HG03469 (cell line): ENCODE measurements around the gene RIN1.
A peak's percentile ranks its signal among the peaks of the same experiment; 100 is the strongest.
"Not testable (repeated sequence)": the region's sequence is repeated elsewhere in the genome, so short reads cannot be mapped to it uniquely, and the experiment has no call there.

Experiments
- ATAC-seq: cut with Tn5 transposase; IDR thresholded peaks from one replicate; pipeline ENCODE4 v1.9.1; 2021; ENCODE audit warnings: mild to moderate bottlenecking, moderate library complexity, moderate number of reproducible peaks; ENCODE audit not compliant: unreplicated experiment

RIN1 gene

DNA sequence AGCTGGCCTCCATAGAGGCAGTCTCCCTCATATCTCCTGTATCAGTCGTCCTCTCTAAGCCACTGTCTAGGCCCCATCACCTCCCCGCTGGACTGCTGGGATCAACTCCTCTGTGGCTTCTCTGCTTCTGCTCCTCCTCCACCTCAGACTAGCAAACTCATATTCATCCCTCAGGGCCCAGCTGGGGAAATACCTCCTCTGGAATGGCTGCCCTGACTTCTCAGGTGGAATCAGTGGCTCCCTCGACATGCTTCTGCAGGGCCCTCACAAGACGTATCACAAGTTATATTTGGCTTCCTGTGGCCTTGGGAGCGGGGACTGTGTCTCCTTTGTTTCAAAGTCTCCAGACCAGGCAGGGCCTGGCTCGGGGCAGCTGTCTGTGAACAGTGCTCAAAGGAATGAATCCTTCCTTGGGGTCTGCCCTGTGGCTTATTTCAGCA is 25.3 kb upstream of the RIN1 start:
- ATAC-seq, result no peak

- ATAC-seq, result no peak
These were observed 24.3 kb upstream of the RIN1 start for GRCh38 chr11:66360406-66361073.

DNA sequence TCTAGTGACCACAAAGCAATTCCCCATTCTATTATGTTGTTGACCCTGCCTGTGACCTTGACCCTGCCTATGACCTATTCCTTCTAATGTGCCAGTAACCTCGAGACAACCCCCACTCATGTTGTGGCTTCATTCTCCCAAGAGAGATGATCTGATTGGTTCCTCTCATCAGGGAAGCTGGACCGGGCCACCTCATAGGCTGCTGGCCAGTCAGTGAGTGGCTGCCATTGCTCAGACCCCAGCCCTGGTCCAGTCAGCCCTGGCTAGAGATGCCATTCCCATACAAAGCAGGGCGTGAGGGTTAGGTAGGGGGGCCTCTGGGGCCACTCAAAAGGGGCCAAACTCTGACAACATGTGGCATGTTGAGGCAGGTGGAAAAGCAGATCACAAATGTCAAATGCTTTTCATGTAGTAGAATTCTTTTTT is 23.4 kb upstream of the RIN1 start:
- no peak for ATAC-seq

DNA sequence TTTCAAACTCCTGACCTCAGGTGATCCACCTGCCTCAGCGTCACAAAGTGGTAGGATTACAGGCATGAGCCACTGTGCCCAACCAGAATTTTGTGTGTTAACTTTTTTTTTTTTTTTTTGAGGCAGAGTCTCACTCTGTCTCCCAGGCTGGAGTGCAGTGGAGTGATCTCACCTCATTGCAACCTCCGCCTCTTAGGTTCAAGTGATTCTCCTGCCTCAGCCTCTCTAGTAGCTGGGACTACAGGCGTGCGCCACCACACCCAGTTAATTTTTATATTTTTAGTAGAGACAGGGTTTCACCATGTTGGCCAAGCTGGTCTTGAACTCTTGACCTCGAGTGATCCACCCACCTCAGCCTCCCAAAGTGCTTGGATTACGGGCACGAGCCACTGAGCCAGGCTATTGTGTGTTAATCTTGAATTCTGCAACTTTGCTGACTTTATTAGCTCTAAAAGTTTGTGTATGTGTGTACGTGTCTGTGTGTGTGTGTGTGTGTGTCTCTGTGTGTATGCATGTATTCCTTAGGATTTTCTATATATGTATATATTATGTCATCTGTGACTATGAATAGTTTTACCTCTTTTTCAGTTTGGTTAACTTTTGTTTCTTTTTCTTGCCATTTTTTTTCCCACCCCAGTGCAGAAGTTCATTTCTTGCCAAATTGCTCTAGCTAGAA is 14.5 kb upstream of the RIN1 start:
- not testable (repeated sequence) for ATAC-seq

DNA sequence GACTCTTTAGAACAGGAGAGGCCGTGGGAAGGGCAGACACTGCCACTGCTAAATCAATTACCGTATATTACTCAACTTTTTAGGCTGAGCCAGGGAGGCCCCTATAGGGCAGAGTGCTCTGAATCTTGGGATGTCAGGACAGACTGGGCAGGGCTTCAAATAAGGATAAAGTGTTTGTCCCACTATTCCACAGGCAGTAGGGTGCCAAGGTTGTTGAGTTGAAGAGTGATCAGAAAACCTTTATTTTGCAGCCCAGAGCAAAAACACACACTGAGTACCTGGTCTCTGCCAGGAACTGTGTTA is 12.8 kb upstream of the RIN1 start:
- ATAC-seq, result no peak

- ATAC-seq, result no peak
These were observed 11.4 kb upstream of the RIN1 start, which contains the start of gene B4GAT1 for GRCh38 chr11:66347425-66348276. TSS of gene B4GAT1 (minus strand) at chr11:66347629. CDS start at chr11:66347545, 84 bp downstream.

- ATAC-seq, result no peak
These were observed 10.5 kb upstream of the RIN1 start for GRCh38 chr11:66346476-66347424.

GRCh38 chr11:66345316-66345649 is 9.0 kb upstream of the RIN1 start:
- ATAC-seq, result no peak

- peak; percentile 43 for ATAC-seq
These were observed 8.5 kb upstream of the RIN1 start, which contains the start of gene BRMS1 for GRCh38 chr11:66344550-66345315. TSS of gene BRMS1 (minus strand) at chr11:66345104. CDS start at chr11:66342234, 2,870 bp downstream.

- no peak for ATAC-seq
These were observed 6.9 kb upstream of the RIN1 start for GRCh38 chr11:66343176-66343575.

DNA sequence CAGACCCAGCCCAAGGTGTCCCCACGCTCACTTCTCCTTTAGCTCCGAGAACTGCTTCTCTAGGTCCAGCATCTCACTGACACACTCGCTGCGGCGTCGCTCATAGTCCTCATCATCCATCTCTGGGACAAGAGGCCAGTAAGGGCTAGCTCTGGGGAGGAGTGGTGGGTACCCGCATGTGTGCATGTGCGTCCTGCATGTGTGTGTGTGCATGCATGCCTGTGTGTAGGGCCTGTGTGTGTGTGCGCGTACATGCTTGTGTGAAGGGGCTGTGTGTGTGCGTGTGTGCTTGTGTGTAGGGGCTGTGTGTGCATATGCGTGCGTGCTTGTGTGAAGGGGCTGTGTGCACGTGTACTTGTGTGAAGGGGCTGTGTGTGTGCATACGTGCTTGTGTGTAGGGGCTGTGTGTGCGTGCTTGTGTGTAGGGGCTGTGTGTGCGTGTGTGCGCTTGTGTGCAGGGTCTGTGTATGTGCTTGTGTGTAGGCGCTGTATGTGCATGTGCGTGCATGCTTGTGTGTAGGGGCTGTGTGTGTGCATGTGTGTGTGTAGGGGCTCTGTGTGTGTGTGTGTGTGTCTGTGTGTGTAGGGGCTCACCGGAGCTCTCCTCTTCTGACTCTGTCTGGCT is 5.4 kb upstream of the RIN1 start:
- ATAC-seq, result no peak

GRCh38 chr11:66340596-66341501 is 4.6 kb upstream of the RIN1 start:
- no peak for ATAC-seq

DNA sequence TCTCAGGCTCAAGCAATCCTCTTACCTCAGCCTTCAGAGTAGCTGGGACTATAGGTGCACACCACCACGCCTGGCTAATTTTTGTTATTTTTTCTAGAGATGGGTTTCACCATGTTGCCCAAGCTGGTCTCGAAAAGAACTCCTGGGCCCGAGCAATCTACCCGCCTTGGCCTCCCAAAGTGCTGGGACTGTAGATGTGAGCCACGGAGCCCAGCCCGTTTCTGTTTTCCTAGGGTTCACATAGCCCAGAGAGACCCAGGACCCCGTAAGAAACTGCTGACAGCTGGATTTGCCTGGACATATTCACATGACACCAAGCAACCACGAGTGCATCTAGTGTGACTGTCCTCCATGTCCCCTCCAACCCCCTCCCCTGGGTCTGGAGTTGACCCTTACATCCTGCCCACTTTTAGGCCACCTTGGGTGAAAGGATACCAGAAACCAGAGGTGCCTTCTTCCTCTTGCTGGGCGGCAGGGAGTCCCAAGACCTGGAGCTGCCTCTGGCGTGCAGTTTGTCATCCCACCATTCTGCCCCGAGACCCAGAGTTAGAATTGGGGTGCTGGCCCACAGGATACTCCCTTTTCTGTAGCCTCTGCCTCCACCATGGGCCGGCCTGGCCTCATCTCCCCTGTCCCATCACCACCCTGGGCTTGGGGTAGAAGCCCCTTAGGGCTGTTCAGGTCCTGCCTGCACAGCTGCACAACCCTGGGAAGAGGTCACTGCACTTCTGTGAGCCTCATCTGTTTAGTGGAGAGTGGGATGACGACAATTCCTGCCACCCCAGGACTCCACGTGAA is 3.7 kb upstream of the RIN1 start:
- no peak for ATAC-seq

GRCh38 chr11:66339162-66339675 is 3.0 kb upstream of the RIN1 start:
- ATAC-seq, result no peak

DNA sequence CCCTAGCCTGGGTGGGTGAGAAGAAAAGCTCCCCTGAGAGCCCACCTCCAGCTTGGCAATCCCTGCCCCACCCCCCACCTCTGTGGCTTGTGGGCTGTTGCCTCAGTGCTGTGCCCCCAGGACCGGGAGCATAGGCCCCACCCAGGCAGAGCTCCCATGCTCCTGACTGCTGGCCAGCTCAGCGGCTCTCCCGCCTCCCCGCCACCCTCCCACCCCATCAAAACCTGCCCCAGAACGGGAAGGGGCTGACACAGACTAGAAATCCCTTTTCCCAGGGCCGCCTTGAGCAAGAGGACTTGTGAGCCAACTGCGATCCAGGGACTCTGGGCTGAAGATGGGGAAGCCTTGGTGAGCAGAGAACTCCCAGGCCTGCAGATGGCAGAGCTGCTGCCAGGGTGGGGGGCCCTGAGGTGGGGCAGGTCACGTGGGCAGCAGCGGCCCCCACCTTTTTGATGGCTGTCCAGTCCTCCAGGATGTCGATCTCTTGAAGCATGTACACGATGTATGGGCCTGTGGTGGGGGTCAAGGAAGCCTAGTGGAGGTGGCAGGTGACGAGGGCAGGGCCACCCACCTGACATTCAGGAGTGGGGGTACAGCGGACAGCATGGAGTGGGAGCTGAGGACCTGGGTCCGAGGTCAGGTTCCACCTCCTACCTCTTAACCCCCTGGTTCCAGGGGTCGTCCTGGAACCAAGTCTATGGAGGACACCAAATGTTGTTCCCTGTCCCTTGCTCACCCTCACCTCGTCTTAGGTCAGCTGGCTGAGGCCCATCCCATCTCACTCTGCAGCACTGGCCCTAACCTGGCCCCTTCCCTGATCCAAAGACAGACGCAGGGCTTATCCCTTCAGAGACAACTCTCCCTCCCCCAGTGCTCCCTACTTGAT is 2.3 kb upstream of the RIN1 start:
- ATAC-seq, result no peak

DNA sequence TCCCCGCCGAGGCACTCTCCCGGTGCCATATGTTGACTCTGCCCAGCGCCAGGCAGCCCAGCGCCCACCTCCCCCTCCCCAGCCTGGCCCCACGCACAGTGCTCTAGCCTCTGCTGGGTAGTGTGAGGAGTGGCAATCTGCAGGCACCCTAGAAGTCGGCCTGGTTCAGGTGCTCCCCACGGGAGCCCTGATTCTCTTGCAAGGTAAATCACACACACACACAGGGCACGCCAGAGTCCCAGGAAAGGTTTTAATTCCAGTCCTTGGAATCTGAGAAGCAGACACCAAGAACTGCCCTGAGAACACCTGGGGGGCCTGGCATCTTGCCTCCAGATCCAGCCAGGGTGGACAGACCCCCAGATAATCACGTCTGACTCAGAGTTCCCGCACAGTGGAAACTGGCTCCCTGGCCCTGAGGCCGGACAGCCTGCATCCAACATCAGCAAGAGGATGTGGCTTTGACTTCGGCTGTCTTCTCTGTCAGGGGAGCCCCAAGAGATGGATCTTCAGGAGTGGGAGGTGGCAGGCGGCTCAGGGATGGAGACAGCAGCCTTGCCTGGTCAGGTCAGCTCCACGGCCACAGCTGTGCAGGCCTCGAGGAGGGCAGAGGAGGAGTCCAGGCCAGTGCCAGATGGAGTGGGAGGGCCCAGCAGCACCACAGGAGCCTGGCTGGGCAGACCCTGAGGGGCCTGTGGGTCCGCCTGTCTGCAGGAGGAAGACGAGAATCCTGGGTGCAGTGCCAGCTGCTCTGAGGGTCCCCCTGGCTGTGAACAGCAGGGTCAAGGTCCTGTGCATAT is 1.1 kb upstream of the RIN1 start:
- ATAC-seq, result no peak
